ENCODE results near the gene ADM. TPM values are rescaled to one million over a fixed set of nuclear protein-coding genes. Genes with fewer than 3 reads are reported as not detected.
A peak's percentile ranks its signal among the peaks of the same experiment; 100 is the strongest.

The ADM gene
- total RNA-seq, 1 experiment from 2014 or later = 263 TPM

DNA sequence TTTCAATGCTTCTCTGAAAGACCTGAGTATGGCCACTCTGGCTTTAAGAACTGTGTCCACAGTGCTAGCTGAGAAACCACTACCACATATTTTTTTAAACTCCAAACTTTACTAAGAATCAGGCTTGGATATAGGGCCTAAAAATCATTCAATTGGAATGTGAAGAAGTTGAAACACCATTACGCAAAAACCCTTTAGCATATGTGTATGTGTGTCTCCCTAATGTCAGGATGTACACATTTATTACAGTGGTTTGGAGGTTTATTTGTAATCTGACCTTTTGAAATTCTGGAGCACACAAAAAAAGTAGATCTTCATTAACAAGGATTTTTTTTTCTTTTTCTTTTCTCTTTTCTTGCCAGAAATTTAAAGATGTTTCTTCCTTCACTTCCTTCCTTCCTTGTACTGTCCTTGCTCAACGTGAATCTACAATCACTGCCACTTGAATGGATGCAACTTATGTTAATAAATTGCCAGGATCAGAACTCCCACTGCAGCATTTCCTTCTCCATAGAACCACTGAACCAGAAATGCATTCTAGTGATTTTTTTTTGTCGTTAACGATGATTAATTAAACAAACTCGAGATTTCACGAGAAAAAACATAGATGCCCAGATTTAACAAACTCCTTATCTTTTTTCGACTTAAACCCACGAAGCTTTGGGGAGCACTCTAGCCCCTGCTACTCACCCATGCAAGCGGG, 3.1 kb upstream of the ADM start:
- TF ChIP-seq, protein P1, sequence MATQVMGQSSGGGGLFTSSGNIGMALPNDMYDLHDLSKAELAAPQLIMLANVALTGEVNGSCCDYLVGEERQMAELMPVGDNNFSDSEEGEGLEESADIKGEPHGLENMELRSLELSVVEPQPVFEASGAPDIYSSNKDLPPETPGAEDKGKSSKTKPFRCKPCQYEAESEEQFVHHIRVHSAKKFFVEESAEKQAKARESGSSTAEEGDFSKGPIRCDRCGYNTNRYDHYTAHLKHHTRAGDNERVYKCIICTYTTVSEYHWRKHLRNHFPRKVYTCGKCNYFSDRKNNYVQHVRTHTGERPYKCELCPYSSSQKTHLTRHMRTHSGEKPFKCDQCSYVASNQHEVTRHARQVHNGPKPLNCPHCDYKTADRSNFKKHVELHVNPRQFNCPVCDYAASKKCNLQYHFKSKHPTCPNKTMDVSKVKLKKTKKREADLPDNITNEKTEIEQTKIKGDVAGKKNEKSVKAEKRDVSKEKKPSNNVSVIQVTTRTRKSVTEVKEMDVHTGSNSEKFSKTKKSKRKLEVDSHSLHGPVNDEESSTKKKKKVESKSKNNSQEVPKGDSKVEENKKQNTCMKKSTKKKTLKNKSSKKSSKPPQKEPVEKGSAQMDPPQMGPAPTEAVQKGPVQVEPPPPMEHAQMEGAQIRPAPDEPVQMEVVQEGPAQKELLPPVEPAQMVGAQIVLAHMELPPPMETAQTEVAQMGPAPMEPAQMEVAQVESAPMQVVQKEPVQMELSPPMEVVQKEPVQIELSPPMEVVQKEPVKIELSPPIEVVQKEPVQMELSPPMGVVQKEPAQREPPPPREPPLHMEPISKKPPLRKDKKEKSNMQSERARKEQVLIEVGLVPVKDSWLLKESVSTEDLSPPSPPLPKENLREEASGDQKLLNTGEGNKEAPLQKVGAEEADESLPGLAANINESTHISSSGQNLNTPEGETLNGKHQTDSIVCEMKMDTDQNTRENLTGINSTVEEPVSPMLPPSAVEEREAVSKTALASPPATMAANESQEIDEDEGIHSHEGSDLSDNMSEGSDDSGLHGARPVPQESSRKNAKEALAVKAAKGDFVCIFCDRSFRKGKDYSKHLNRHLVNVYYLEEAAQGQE (IDR thresholded peaks at IDR 0.05; ENCODE audit: insufficient read depth in 1 of 2, low read depth in 2 of 2, low read length in 1 of 2) = no peak
- TF ChIP-seq TCF7L2 (IDR thresholded peaks at IDR 0.05; ENCODE audit: low read depth, low read length) (no peak), POLR2AphosphoS5 (IDR thresholded peaks at IDR 0.05; ENCODE audit: low read depth, low read length) (no peak), SIN3A (IDR thresholded peaks at IDR 0.05; ENCODE audit: borderline replicate concordance, insufficient read depth, low read depth, low read length) (no peak)
- TF ChIP-seq, protein P2, sequence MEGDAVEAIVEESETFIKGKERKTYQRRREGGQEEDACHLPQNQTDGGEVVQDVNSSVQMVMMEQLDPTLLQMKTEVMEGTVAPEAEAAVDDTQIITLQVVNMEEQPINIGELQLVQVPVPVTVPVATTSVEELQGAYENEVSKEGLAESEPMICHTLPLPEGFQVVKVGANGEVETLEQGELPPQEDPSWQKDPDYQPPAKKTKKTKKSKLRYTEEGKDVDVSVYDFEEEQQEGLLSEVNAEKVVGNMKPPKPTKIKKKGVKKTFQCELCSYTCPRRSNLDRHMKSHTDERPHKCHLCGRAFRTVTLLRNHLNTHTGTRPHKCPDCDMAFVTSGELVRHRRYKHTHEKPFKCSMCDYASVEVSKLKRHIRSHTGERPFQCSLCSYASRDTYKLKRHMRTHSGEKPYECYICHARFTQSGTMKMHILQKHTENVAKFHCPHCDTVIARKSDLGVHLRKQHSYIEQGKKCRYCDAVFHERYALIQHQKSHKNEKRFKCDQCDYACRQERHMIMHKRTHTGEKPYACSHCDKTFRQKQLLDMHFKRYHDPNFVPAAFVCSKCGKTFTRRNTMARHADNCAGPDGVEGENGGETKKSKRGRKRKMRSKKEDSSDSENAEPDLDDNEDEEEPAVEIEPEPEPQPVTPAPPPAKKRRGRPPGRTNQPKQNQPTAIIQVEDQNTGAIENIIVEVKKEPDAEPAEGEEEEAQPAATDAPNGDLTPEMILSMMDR (IDR thresholded peaks at IDR 0.05) = no peak
- peaks cover 16% of the 10 kb centered on the region for H3K36me3 ChIP-seq (ENCODE audit: control insufficient read depth, insufficient read depth, low read length)
- DNase-seq (ENCODE audit: low read depth, low spot score) (no peak), ATAC-seq (no peak)
- H3K27me3 ChIP-seq (ENCODE audit: control insufficient read depth, insufficient read depth, low read length) = no peaks in the 10 kb centered on the region
- ChIA-PET POLR2A (interaction anchor here (1.4 to 1.5 kb wide), 2 partner anchors 9 to 14 kb away, joined by 5 read pairs; no protein-coding TSS in a partner anchor), CTCF (interaction anchor here (0.6 to 1.3 kb wide), 2 partner anchors 542 to 1163 kb away, joined by 3 read pairs; no protein-coding TSS in a partner anchor)
- H3K27ac ChIP-seq (ENCODE audit: low read length) = peak overlapping the region; percentile 100
- peak overlapping the region; percentile 64 to 90 for H3K4me3 ChIP-seq (ENCODE audit: low read depth in 2 of 2, low read length in 2 of 2)
- H3K9me3 ChIP-seq (ENCODE audit: control insufficient read depth, insufficient read depth, low read depth, low read length) = no peaks in the 10 kb centered on the region
- peaks cover 30% of the 10 kb centered on the region for H3K4me1 ChIP-seq (ENCODE audit: control insufficient read depth, insufficient read depth, low read length)
- intact Hi-C loops (cut with micrococcal nuclease; ENCODE audit: unreplicated experiment) (loop anchor here (10.0 kb wide), 3 partner anchors 187 to 727 kb away; partner anchors contain the start of gene WEE1), in situ Hi-C loops (cut with HindIII; ENCODE audit: low pct_unique_long_range_greater_than_20kb, low sequenced_read_pairs) (loop anchor here (5.0 to 25.0 kb wide), 3 partner anchors 70 to 715 kb away; no protein-coding TSS in a partner anchor)
- BruUV-seq (replicated peaks) = no TSS peak

DNA sequence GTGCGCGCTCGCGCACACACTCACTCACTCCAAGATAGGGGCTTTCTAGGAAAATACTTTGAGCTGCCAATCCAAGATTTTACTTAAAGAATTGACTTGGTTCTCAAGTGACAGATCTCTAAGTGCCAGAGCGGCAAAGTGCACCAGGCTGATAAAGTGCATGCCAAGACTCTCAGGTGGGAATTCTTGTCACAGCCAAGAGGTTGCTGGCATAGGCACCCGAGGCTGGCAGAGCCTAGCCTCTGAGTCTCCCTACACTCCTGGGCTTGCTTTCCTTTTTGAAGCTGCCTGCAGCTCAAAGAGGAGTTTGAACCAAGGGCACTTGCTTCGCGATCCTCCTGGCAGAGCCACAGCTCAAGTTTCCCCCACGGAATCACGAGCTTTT, 2.5 kb upstream of the ADM start:
- intact Hi-C loops (cut with micrococcal nuclease; ENCODE audit: unreplicated experiment) (loop anchor here (10.0 kb wide), 3 partner anchors 188 to 728 kb away; partner anchors contain the start of gene WEE1), in situ Hi-C loops (cut with HindIII; ENCODE audit: low pct_unique_long_range_greater_than_20kb, low sequenced_read_pairs) (loop anchor here (5.0 to 25.0 kb wide), 3 partner anchors 70 to 715 kb away; no protein-coding TSS in a partner anchor)
- ATAC-seq = peak; percentile 5
- TF ChIP-seq, protein P2 (IDR thresholded peaks at IDR 0.05) = no peak
- TF ChIP-seq, protein P1 (IDR thresholded peaks at IDR 0.05; ENCODE audit: insufficient read depth in 1 of 2, low read depth in 2 of 2, low read length in 1 of 2) = no peak
- TF ChIP-seq TCF7L2 (IDR thresholded peaks at IDR 0.05; ENCODE audit: low read depth, low read length) (no peak), POLR2AphosphoS5 (IDR thresholded peaks at IDR 0.05; ENCODE audit: low read depth, low read length) (no peak), SIN3A (IDR thresholded peaks at IDR 0.05; ENCODE audit: borderline replicate concordance, insufficient read depth, low read depth, low read length) (no peak)
- H3K4me3 ChIP-seq (ENCODE audit: low read depth in 2 of 2, low read length in 2 of 2) = peak overlapping the region; percentile 64 to 90
- DNase-seq (ENCODE audit: low read depth, low spot score) = no peak
- H3K27me3 ChIP-seq (ENCODE audit: control insufficient read depth, insufficient read depth, low read length) = no peaks in the 10 kb centered on the region
- ChIA-PET CTCF (interaction anchor here (0.6 to 1.3 kb wide), 4 partner anchors 439 to 1164 kb away, joined by 3 to 9 read pairs (median 3); no protein-coding TSS in a partner anchor), POLR2A (interaction anchor here (1.4 to 1.5 kb wide), 2 partner anchors 9 to 14 kb away, joined by 5 read pairs; no protein-coding TSS in a partner anchor)
- peak overlapping the region; percentile 100 for H3K27ac ChIP-seq (ENCODE audit: low read length)
- peaks cover 19% of the 10 kb centered on the region for H3K36me3 ChIP-seq (ENCODE audit: control insufficient read depth, insufficient read depth, low read length)
- H3K9me3 ChIP-seq (ENCODE audit: control insufficient read depth, insufficient read depth, low read depth, low read length) = no peaks in the 10 kb centered on the region
- no TSS peak for BruUV-seq (replicated peaks)
- peaks cover 30% of the 10 kb centered on the region for H3K4me1 ChIP-seq (ENCODE audit: control insufficient read depth, insufficient read depth, low read length)

Measured in Panc1 (cell line).